Germinal center (tissue), 1 donor: ENCODE measurements around the gene TIAM2.
A peak's percentile ranks its signal among the peaks of the same experiment; 100 is the strongest.
"Not testable (repeated sequence)": the region's sequence is repeated elsewhere in the genome, so short reads cannot be mapped to it uniquely, and the experiment has no call there.

Experiments
- DNase-seq: peaks from one replicate; pipeline ENCODE4 v3.0.0; 2012; ENCODE audit warnings: mixed read lengths, low spot score

TIAM2 gene

DNA sequence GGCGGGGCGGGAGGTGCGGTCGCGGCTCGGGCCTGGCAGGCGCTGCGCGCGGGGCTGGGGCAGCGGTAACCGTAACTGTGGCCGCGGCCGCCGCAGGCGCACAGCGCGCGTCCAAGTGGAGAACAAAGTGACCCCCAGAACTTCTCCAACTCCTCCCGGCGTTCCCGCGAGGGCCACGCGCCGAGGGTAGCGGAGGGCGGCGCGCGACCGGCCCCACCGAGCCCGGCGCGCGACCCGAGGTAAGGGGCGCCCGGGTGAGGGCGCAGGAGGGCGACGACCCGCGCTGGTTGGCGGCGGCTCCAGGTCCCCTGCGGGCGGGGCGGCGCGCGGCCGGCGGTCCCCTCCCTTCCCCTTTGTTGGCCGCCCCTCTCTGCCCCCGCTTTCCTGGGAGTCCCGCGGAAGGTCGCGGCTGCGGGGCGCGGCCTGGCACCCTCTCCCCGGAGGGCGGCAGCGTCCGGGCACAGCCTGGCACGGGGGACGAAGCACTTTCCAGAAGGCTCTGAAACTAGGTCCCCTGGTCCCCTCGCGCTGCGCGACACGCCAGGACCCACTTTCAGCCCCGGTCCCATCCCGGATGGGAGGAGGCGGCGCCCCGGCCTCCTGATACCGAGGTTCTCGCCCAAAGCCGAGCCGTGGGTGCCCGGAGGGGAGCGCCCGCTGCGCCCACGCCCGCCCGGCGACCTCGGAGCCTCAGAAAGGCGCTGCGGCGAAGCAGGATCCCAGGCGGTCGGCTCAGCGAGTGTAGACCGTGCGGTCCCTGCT is at the start of gene TIAM2:
Gene TIAM2, plus strand, starts transcription at position 62 of the 762 bp plus-strand sequence. CDS start 133,909 bp downstream, outside the sequence.
- peak; percentile 52 for DNase-seq

DNA sequence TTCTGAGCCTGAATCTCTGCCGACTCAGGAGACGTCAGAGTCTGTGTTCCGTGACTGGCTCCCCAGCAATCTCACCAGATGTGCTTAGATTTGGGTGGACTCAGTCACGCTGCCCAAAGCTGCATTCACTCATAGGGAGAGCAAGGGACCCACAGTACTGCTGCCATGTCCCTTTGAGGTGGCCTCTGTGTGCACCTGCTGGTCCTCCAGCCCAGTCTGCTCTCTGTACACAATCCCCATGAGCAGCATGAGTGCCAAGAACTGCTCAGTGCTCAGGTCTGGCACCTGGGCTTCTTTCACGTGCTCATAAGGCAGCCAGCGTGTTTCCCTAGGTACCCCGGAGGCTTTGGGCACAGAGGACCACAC is 44.2 kb upstream of the TIAM2 start:
- no peak for DNase-seq

DNA sequence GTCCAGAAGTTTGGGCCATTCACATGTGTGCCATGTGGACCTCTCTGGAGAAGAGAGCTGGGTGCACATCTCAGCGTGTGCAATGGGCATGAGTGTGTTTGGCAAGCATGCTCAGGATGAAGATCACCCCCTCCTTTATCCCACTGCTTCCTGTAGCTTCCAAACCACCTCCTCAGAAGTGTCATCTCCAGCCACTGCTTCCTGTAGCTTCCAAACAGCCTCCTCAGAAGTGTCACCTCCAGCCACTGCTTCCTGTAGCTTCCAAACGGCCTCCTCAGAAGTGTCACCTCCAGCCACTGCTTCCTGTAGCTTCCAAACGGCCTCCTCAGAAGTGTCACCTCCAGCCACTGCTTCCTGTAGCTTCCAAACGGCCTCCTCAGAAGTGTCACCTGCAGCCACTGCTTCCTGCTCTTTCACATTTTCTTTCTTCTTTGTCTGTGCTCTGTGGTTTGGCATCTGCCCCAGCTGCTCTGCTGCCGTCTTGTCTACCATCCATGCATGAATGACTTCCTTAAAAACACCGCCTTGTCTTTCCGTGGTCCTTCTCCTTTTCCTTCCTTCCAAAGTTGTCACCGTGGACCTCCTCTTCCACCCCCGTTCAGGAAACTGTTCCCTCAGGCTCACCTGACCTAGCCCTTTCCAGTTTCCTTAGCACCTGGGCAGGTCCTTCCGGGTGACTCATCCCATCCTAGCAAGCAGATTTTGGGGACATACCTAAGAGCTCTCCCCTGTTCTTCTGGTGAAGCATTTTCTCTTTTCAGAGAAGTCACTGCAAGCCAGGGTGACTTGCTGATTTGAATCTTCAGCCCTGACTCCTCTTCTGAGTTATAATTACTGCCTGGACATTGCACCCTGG is 43.5 kb upstream of the TIAM2 start:
- DNase-seq: peak; percentile 77

DNA sequence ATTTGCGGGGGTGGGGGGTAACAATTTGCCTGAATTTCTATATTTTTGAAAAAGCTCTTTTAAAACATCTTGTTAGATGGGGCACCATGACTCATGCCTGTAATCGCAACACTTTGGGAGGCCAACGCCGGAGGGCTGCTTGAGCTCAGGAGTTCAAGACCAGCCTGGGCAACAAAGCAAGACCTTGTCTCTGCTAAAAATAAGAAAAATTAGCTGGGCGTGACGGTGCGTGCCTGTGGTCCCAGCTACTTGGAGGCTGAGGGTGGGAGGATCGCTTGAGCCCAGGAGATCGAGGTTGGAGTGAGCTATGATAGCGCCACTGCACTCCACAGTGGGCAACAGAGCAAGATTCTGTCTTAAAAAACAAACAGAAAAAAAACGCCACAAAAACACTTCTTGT is 41.5 kb upstream of the TIAM2 start:
- no peak for DNase-seq

DNA sequence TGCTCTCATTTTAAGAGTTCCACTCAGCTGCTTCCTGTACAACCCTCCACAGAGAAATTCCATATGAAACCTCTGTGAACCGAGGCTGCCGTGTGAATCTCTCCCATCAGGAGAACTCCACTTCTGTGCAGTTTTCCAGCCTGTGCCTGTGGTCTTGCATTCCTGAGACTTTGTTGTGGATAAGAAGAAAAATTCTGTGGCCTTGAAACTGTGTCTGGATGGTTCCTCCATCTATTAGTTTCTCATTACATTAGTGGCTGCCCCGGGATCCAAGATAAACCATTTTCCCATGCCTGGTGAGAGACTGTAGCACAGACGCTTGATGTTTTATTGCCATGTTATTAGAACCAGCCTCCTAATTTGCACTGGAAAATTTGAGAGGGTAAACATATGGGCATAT is 40.8 kb upstream of the TIAM2 start:
- no peak for DNase-seq

DNA sequence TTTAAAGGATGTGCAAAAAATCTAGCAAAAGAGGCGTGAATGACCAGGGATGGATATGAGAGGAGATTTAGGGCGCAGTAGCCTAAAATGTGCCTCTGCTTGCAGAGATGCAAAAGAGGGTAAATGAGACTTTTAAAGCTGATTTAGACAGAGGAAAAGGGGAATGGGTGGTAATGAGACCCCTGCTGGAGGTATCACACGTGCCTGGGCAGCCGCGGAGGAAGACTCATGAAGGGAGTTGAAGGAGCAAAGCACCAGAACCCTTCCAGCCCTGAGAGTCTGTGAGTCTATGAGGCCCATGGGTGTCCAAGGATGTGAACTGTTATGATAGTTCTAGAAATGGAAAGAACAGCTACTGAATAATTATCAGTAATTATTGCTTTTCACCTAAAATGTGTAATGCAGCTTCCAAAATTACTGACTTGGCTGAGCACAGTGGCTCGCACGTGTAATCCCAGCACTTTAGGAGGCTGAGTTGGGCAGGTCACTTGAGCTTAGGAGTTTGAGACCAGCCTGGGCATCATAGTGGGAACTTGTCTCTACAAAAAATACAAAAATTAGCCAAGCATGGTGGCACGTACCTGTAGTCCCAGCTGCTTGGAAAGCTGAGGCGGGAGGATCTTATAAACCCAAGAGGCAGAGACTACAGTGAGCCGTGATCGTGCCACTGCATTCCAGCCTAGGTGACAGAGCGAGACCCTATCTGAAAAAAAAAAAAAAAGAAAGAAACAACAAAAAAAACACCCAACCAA is 38.2 kb upstream of the TIAM2 start:
- no peak for DNase-seq

DNA sequence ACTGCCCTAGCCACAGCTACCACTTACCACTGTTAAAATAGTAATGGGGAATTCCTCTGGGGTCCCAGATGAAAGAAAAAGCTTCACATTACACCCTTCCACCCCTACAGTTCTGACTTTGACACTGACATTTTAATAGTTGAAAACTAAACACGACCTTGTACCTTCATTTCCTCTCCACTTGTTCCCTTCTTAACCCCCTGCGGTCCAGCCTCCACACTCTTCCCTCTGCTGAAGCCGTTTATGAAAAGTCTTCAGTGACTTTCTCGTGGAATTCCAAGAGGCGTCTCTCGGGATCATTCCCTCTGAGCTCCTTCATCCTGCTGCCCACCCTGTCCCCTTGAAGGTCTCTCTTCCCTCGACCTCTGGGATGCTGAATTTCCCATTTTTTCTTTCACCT is 36.6 kb upstream of the TIAM2 start:
- DNase-seq: no peak

DNA sequence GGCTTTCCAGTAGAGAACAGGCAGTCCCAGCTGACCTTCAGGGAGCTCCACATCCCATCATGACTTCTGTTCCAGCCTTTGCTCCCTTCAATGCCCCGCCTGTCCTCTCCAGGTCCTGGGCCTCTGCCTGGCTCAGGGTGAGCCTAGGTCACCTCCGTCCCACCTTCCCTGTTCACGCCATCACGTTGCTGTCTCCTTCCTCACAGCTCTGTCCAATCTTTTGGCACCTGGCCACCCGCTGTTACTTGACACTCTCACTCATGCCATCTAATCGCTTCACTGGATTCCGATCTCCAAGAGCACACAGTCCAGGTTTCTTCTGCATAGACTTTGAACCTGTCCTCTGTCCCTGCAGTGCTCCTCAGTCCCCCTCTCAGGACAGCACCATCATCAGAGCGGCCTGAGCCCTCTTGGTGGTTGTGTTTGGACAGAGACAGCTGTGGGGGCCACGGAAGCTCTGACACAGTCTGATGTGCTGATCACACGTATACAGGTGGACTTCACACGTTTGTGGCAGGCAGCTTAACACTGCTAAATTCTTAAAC is 34.7 kb upstream of the TIAM2 start:
- DNase-seq: no peak

DNA sequence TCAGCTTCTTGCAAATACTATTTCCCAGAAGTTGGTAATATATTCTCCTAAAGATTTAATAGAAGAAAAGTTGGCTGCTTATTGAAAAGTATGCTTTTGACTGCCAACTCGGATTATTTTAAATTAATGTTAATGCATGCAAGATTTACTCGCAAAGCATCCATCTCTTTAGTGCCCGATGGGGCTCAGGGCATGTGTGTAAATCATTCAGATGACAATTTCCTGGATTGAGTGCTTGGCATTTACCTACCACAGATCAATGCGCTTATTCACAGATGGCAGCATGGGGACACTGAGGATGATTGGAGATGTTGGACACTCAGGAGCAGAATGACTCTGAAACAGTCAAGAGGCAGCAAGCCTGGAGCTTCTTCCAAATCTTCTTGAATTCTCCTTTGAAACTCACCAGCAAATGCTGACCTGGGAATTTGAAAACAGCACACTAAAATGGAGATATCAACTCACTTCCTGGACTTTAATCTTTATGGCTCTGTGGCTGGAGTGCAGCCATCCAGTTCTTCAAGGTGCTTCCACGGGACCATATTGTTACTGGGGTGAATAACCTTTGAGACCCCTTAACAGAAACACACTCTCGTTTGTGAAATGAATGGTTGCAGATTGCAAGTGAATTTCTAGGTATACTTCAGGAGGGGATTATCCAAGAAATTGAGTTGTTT is 34.1 kb upstream of the TIAM2 start:
- DNase-seq: no peak

DNA sequence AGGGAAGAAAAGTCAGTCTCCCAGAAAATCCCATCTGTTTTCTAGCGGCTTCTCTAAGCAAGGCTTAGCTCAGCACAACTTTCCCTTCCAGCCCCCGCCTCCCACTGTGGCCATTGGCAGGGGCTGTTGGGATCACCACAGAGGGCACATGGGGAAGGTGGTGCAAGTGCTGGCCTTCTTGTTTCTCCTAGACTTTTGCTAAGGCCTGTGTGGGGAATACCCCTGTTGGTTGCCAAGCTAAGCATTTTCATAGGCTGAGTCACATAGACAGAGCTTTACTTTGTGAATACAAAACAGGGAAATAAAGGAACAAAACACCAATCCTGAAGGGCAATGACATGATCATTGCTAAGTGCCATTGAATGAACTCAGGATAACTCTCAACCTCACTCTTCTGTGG is 32.4 kb upstream of the TIAM2 start:
- DNase-seq: no peak

DNA sequence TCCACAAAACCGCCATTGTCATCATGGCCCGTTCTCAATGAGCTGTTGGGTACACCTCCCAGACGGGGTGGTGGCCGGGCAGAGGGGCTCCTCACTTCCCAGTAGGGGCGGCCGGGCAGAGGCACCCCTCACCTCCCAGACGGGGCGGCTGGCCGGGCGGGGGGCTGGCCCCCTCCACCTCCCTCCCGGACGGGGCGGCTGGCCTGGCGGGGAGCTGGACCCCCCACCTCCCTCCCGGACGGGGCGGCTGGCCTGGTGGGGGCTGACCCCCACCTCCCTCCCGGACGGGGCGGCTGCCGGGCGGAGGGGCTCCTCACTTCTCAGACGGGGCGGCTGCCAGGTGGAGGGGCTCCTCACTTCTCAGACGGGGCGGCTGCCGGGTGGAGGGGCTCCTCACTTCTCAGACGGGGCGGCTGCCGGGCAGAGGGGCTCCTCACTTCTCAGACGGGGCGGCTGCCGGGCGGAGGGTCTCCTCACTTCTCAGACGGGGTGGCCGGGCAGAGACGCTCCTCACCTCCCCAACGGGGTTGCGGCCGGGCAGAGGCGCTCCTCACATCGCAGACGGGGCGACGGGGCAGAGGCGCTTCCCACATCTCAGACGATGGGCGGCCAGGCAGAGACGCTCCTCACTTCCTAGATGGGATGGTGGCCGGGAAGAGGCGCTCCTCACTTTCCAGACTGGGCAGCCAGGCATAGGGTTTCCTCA is 28.9 kb upstream of the TIAM2 start:
- DNase-seq: not testable (repeated sequence)

DNA sequence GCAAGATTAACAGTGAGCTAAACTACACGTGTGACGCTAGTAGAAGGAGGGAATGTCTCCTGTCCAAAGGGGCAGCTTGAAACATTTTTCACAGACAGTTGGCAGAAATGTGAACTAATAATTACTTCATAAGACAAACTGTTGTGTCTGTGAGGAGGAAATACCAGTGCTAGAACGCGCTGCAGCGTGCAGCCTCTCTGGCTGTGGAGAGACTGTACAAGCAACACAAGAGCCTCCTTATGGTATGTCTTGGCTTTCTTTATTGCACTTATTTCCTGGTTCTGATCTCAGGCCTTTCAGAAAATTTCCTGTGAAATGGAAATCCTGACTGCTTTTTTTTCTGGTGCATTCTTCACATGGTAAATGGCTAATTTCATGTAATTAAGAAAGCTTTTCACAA is 25.3 kb upstream of the TIAM2 start:
- DNase-seq: no peak

DNA sequence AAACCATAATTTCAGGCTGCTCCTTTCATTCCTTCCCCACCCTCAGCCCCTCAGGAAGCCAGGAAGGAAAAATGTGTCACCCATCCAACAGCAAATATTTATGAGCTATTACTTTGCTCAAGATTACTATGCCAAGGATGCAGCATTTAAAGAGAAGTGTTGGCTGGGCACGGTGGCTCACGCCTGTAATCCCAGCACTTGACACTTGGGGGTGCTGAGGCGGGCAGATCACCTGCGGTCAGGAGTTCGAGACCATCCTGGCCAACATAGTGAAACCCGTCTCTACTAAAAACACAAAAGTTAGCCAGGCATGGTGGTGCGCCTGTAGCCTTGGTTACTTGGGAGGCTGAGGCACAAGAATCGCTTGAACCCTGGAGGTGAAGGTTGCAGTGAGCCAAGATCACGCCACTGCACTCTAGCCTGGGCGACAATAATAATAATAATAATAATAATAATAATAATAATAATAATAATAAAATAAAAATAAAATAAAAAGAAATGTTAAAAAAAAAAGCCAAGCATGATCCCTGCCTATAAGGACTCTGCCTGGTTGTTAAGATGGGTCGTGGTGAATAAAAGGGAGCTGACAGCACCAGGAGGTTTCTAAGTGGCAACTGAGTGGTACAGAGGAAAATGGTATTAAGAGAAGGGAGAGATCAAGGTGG is 20.5 kb upstream of the TIAM2 start:
- DNase-seq: no peak

DNA sequence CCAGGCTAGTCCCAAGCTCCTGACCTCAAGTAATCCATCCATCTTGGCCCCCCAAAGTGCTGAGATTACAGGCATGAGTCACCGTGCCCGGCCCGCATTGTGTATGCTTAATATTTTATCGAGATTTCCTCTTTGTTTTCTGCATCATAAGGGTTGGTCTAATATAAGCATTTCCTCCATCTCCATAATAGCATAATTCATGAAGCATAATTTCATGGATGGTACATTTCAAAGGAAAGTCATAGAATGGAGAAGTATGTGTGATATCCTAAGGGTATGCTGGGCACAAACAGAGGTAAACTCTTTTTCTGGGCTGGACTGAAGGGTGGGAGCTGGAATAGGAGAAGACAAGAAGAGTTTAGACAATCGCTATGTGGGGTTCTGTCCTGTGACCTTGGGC is 17.5 kb upstream of the TIAM2 start:
- no peak for DNase-seq

DNA sequence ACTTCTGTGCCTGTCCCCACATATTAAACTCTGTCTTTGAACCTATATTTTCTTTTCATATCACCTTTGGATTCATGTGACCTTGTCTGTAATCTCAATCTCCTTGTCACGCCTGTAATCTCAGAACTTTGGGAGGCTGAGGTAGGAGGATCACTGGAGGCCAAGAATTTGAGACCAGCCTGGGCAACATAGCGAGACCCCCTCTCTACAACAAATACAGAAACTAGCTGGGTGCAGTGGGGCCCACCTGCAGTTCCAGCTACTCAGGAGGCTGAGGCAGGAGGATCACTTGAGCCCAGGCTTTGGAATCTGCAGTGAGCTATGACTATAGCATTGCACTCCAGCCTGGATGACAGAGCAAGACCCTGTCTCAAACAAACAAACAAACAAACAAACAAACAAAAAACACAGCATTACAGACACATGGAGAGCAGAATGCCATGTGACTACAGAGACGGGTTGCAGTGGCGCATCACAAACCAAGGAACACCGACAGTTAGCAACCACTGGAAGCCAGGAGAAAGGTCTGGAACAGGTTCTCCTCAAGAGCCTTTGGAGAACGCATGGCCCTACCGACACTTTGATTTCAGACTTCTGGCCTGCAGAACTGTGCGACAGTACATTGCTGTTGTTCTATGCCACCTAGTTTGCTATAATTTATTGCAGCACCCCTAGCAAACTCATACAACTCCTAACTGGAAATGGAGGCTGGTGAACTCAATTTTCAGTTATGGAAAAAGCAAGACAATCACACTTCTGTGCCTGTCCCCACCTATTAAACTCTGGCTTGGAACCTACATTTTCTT is 14.6 kb upstream of the TIAM2 start:
- DNase-seq: no peak

DNA sequence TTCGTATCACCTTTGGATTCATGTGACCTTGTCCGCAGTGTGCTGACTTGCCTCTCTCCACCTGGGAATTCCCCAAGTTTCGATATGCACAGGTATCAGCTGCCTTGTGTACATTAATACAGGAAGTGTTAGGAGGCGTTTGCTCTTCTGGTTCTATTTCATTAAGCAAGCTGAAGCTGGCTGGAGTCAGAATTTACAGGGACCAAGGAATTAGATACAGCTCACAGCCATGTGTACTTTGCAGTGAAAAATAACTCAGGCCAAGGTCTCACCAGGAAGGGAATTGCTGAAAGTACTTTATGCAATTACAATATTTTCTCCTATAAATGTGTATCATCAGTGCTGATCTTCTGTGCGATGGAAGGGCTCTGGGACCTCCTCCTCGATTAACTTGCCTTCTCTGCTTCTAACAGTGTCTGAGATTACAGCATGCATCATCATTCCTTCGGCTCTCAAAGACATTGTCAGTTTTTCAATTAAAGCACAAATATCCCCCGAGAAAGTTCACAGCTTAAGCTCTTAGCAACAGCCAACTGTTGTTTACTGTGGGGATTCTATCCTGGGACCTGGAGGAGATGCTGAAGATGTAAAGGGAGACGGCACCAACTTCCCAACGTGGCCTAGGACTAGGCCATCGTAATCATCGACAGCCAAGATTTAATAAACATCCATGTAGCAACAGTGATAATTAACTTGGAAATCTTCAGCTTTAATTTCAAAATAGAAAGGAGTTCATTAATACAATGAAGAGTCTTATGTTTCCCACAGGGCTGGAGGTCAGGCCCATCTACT is 13.8 kb upstream of the TIAM2 start:
- no peak for DNase-seq

DNA sequence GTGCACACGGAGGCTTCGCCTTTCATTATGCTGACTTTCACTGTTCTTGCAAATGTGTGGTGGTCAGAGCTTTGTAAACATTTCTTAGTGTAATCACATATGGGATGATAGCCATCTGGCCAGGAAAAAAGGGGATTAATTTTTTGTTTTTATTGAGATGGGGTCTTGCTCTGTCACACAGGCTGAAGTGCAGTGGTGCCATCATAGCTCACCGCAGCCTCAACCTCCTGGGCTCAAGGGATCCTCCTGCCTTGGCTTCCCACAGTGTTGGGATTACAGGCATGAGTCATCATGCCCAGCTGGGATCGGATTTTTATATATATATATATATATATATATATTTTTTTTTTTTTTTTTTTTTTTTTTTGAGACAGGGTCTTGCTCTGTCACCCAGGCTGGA is 11.0 kb upstream of the TIAM2 start:
- no peak for DNase-seq

DNA sequence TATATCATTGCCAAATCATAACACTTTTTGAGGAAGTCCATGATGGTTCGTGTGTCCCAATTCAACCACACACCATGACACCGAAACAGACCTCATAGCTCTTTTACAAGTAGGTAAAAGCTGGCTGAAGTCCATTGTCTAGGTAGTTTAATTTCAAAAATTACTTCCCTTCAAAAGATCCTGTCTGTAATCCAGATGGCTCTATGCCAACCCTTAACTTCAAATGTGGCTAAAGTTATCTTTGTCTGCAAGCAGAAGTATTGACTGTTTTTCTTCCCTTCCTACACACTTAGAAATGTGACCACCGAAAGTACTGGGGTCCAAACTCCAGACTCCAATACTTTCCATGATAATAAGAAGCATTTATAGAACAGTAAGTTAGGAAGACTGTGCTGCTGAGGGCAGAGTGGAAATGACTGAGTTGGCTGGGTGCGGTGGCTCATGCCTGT is 8.3 kb upstream of the TIAM2 start:
- DNase-seq: no peak

DNA sequence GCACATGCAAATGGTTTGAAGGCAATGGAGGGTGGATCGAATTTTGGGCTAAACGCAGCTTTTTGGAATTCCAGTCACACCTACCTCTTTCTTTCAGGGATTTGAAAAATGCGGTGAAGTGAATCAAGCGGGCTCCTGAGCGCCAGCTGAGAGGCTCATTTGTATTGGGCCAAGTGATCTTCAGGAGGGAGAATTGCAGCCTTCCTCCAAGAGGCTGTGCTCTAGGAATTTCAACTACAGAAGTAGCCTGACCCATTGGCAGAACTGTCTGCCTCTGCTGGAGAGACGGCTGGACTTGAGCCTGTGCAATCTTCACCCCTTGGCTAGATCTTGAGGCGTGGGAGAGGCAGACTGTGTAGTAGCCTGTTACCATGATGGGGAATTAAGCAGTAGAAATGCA is 5.7 kb upstream of the TIAM2 start:
- DNase-seq: no peak
